Peyer's patch (tissue), 4 donors: Measurements from ENCODE around the gene BCAS3.

Experiments
- POLR2A ChIP-seq, 2 donors: fragments of 450-650 bp; IDR thresholded peaks; one replicate each; pipeline ENCODE4 v1.5.1; 2017; ENCODE audit warnings: antibody characterized with exemption in 2 of 2, mild to moderate bottlenecking in 2 of 2, moderate library complexity in 2 of 2
- TF ChIP-seq, protein P1 (sequence below), 6 experiments: fragments of 450-650 bp in 4 of 6; fragments of 200-600 bp in 2 of 6; sonication (generic) in 1 of 6; IDR thresholded peaks; one replicate each; pipeline ENCODE4 v1.5.1; 2017 to 2019; ENCODE audit warnings: antibody characterized with exemption in 6 of 6, mild to moderate bottlenecking in 3 of 6, moderate library complexity in 1 of 6

DNA sequence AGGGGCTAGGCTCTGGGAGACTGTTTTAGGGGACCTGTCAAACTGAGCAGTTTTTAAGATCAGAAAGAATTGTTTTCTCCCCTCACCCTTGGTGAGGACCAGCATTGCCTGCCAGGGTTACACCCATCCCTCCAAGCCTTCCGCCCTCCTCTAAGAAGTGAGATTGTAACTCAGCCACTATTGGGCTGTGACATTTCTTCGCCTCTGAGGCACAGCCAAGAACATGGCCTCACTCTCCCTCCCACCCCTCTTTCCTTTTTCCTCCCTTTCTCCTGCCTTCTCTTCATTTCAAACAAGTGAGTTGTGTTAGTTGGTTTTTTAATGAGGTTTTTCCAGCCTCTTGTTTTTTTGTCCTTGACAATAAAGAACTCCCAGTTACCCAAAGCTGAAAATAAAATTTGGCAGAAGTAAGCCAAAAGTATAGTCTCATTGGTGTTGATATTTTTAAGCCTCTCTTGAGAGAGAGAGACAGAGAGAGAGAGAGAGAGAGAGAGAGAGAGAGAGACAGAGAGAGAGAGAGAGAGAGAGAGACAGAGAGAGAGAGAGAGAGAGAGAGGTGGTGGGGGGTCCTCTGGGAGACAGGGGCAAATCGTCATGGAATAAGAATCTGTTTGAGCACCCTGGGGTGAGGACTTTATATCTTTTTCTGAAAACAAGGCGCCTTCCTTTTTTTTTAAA, 644.8 kb downstream of the BCAS3 start:
- TF ChIP-seq, protein P1, sequence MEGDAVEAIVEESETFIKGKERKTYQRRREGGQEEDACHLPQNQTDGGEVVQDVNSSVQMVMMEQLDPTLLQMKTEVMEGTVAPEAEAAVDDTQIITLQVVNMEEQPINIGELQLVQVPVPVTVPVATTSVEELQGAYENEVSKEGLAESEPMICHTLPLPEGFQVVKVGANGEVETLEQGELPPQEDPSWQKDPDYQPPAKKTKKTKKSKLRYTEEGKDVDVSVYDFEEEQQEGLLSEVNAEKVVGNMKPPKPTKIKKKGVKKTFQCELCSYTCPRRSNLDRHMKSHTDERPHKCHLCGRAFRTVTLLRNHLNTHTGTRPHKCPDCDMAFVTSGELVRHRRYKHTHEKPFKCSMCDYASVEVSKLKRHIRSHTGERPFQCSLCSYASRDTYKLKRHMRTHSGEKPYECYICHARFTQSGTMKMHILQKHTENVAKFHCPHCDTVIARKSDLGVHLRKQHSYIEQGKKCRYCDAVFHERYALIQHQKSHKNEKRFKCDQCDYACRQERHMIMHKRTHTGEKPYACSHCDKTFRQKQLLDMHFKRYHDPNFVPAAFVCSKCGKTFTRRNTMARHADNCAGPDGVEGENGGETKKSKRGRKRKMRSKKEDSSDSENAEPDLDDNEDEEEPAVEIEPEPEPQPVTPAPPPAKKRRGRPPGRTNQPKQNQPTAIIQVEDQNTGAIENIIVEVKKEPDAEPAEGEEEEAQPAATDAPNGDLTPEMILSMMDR (IDR thresholded peaks at IDR 0.05): no peak
- TF ChIP-seq POLR2A (IDR thresholded peaks at IDR 0.05): no peak
